Left ventricle myocardium inferior (tissue), 1 donor: ENCODE results near the gene TMEM14A. TPM values are rescaled to one million over a fixed set of nuclear protein-coding genes. Genes with fewer than 3 reads are reported as not detected.
"Not testable (repeated sequence)": the region's sequence is repeated elsewhere in the genome, so short reads cannot be mapped to it uniquely, and the experiment has no call there.

Source experiments
- DNase-seq: peaks from one replicate; pipeline ENCODE4 v3.0.0-alpha.2; 2020
- H3K27ac ChIP-seq: fragments of 200-600 bp; replicated peaks from 2 replicates; pipeline ENCODE4 v1.8.0; 2021
- H3K27me3 ChIP-seq: fragments of 200-600 bp; 2 replicates; pipeline ENCODE4 v1.8.0; 2021; ENCODE audit warnings: low read depth
- H3K36me3 ChIP-seq: fragments of 200-600 bp; 2 replicates; pipeline ENCODE4 v1.8.0; 2021
- H3K4me1 ChIP-seq: fragments of 200-600 bp; 2 replicates; pipeline ENCODE4 v1.8.0; 2021
- H3K4me3 ChIP-seq: fragments of 200-600 bp; 2 replicates; pipeline ENCODE4 v1.8.0; 2021; ENCODE audit warnings: mild to moderate bottlenecking, moderate library complexity
- H3K9me3 ChIP-seq: fragments of 200-600 bp; replicated peaks from 2 replicates; pipeline ENCODE4 v1.8.0; 2021
- CTCF ChIP-seq: fragments of 200-600 bp; IDR thresholded peaks from 2 replicates; pipeline ENCODE4 v1.8.0; 2021; ENCODE audit warnings: antibody characterized with exemption, mild to moderate bottlenecking, borderline replicate concordance
- intact Hi-C: fragments of 100-400 bp; cut with micrococcal nuclease; formaldehyde crosslinking; loops from one replicate; pipeline ENCODE4 v1.11.0; 2022
- total RNA-seq: library from RNA; stranded (reverse); fragmentation: NEBNext Ultra II Directional; extraction: Animal tissue kit (Norgen Biotek cat#: 25700); gene quantifications from one replicate; pipeline ENCODE4 v1.2.1, GENCODE V29; 2021
- donor health status: DM: no; HTN: yes; CAD: no; lungs with severe emphysema.

TMEM14A gene
- total RNA-seq, 1 donor from 2014 or later, result 10.9 TPM

DNA sequence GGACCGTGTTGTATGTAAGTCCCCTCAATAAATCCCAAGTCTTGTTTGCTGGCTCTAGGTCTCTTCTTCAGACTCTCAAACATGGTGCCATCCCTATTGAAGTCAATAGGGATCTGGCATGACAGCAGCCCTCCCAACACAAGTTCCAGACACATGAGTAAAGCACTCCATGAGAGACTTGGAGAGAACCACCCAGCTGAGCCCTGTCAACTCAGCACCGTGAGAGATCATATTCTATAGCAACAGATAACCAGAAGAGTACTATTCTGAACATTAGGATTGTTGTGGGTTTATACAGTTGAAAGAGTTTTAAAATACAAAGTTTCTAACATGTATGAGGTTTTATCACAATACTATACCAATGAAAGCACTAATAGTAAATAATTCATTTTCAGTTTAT is 23.5 kb downstream of the TMEM14A start:
- TF ChIP-seq CTCF, result no peak
- no peak overlapping the region for H3K27ac ChIP-seq
- H3K4me3 ChIP-seq, result no peak overlapping the region
- H3K4me1 ChIP-seq, result no peaks in the 10 kb centered on the region
- intact Hi-C loops, result no loop called here
- no peaks in the 10 kb centered on the region for H3K36me3 ChIP-seq
- H3K9me3 ChIP-seq, result no peaks in the 10 kb centered on the region
- no peak for DNase-seq
- no peaks in the 10 kb centered on the region for H3K27me3 ChIP-seq

DNA sequence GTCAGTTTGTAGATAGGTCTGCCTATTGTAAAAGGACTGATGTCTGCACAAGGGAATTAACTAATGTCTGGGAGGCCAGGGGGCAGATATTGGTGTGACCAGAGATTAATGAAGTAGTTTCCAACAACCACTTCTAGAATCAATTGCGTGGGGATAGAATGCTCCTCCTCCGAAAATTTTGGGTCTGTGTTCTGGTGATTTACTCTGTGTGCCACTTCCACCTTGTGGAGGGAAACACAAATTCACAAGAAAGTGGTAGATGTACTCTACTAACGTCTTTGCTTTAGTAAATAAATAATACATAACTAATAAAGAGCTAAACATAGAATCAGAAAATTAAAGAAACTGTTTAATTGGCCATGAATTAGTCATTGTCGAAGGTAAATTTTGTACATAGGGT is 25.5 kb downstream of the TMEM14A start:
- intact Hi-C loops, result no loop called here
- no peaks in the 10 kb centered on the region for H3K4me1 ChIP-seq
- peaks cover 12% of the 10 kb centered on the region for H3K27me3 ChIP-seq
- H3K36me3 ChIP-seq, result no peaks in the 10 kb centered on the region
- no peak overlapping the region for H3K4me3 ChIP-seq
- no peak for TF ChIP-seq CTCF
- H3K9me3 ChIP-seq, result no peaks in the 10 kb centered on the region
- DNase-seq, result no peak
- H3K27ac ChIP-seq, result no peak overlapping the region

DNA sequence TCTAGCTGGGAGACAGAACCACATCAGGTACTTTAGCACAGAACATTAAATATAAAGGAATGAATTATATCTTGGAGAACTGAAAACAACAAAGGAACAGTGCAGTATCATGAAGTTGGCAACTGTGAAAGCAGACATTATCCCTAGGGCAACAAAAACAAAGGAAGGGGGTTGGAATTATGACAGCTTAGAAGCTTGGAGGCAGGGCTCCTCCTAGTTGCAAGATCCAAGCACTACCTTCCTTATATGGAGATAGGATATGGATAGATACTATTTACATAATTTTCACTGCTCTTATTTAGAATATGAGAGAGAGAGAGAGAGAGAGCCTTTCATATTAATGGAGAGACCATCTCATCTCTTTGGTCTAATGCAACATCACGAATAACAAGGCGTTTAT is 27.0 kb downstream of the TMEM14A start:
- no peaks in the 10 kb centered on the region for H3K9me3 ChIP-seq
- no peak for DNase-seq
- H3K36me3 ChIP-seq, result no peaks in the 10 kb centered on the region
- intact Hi-C loops, result no loop called here
- no peak overlapping the region for H3K4me3 ChIP-seq
- TF ChIP-seq CTCF, result no peak
- H3K4me1 ChIP-seq, result no peaks in the 10 kb centered on the region
- H3K27ac ChIP-seq, result no peak overlapping the region
- H3K27me3 ChIP-seq, result peaks cover 24% of the 10 kb centered on the region

DNA sequence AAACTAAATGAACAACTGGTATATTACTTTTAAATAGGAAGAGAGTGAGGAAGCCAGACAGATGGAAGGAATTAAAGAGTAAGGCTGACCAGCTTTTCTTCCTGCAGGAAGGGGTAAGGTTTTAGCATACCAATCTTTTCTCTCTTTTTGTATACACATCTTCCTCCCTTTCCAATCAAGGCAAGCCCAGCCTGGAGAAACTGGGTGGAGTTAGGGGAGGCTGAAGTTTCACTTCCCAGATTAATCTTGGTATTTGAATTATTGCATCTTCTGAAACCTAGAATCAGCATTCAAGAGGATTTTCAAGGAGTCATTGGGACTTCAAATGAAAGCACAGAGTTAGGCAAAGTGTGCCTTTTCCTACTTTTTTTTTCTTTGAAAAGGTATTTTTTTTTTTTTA is 33.1 kb downstream of the TMEM14A start:
- Histone ChIP-seq H3K27ac (no peak overlapping the region), H3K9me3 (peaks cover 5% of the 10 kb centered on the region), H3K4me1 (no peaks in the 10 kb centered on the region), H3K27me3 (peaks cover 24% of the 10 kb centered on the region), H3K4me3 (no peak overlapping the region), H3K36me3 (no peaks in the 10 kb centered on the region)
- intact Hi-C loops, result no loop called here
- DNase-seq, result no peak
- TF ChIP-seq CTCF, result no peak

- H3K9me3 ChIP-seq, intact Hi-C loops, H3K4me3 ChIP-seq, H3K36me3 ChIP-seq, H3K4me1 ChIP-seq, DNase-seq, H3K27ac ChIP-seq: not testable (repeated sequence)
- peaks cover 24% of the 10 kb centered on the region for H3K27me3 ChIP-seq
Observed at GRCh38 chr6:52704781-52705502, 34.0 kb downstream of the TMEM14A start.

GRCh38 chr6:52706001-52706400 is 35.1 kb downstream of the TMEM14A start:
- intact Hi-C loops, result no loop called here
- Histone ChIP-seq H3K9me3 (peaks cover 5% of the 10 kb centered on the region), H3K27ac (no peak overlapping the region), H3K27me3 (peaks cover 16% of the 10 kb centered on the region), H3K36me3 (no peaks in the 10 kb centered on the region), H3K4me1 (no peaks in the 10 kb centered on the region), H3K4me3 (no peak overlapping the region)
- DNase-seq, result no peak
- TF ChIP-seq CTCF, result no peak
